ENCODE measurements around the gene CDK12.

GRCh38 chr17:39572121-39572520 lies 110.8 kb downstream of the CDK12 start:
- TF ChIP-seq CTCF (conservative IDR thresholded peaks at IDR 0.05; ENCODE audit: low read depth, low read length): no peak
- TF ChIP-seq EZH2 (IDR thresholded peaks at IDR 0.05; ENCODE audit: low read length, unreplicated experiment): no peak
- no peak for TF ChIP-seq EZH2phosphoT487 (IDR thresholded peaks at IDR 0.05; ENCODE audit: borderline replicate concordance, low read length)

Data from PC-3 (cell line).